HCT116 (cell line): Measurements from ENCODE around the gene NAA15. TPM values are rescaled to one million over a fixed set of nuclear protein-coding genes. Genes with fewer than 3 reads are reported as not detected.

Experiments
- ATAC-seq: fragments of 200-7000 bp; cut with Tn5 transposase; 2 replicates; pipeline ENCODE4 v1.9.1; 2020; ENCODE audit warnings: mild to moderate bottlenecking, moderate library complexity
- BruUV-seq: library from RNA; stranded (reverse); fragments of 400-500 nt; replicated peaks from 2 replicates; lab custom pipeline; 2021; lab: Mats Ljungman, UMichigan
- CTCF ChIA-PET: fragments of 300-600 bp; sonication (Branson Sonifier 250); formaldehyde crosslinking; loops from one replicate; lab custom pipeline; 2021; ENCODE audit warnings: antibody characterized with exemption; lab: Charles Lee
- POLR2A ChIA-PET: fragments of 300-600, 350-600 bp; sonication (Branson Sonifier 250); formaldehyde crosslinking; loops from one replicate; lab custom pipeline; 2021; ENCODE audit warnings: antibody characterized with exemption; lab: Charles Lee
- RAD21 ChIA-PET, 2 experiments: fragments of 300-600 bp; sonication (Branson Sonifier 250); formaldehyde crosslinking; loops; one replicate each; lab custom pipeline; 2023; ENCODE audit warnings: low total read pairs in 2 of 2; ENCODE audit not compliant: uncharacterized antibody in 2 of 2, unreplicated experiment in 2 of 2, low non-redundant PET in 1 of 2; lab: Charles Lee
- DNase-seq: peaks from one replicate; pipeline ENCODE4 v3.0.0-alpha.2; 2010; ENCODE audit warnings: low read depth, low spot score
- H2AFZ ChIP-seq: fragments of 200-600 bp; shearing (Covaris generic), sonication (generic); 2 replicates; pipeline ENCODE4 v1.6.1; 2017; ENCODE audit warnings: low read depth, mixed run types, mixed read lengths, antibody characterized with exemption, low read length; ENCODE audit not compliant: poor library complexity, severe bottlenecking
- H3K27ac ChIP-seq: 2 replicates; pipeline ENCODE4 v1.5.1; 2012; ENCODE audit warnings: low read depth, low read length
- H3K27me3 ChIP-seq: fragments of 200-600 bp; sonication (generic); 2 replicates; pipeline ENCODE4 v1.6.1; 2016; ENCODE audit warnings: mixed run types, low read length, mixed read lengths; ENCODE audit not compliant: insufficient read depth
- H3K36me3 ChIP-seq, 2 experiments: fragments of 200-500 bp in 1 of 2; fragments of 200-600 bp in 1 of 2; sonication (Bioruptor generic) in 1 of 2; sonication (generic) in 1 of 2; 2 replicates each; pipeline versions ENCODE4 v1.5.1 to v1.6.1; 2014 to 2016; ENCODE audit warnings: low read length in 2 of 2, inconsistent platforms in 1 of 2, mixed read lengths in 1 of 2, mixed run types in 1 of 2; ENCODE audit not compliant: insufficient read depth in 2 of 2, control insufficient read depth in 1 of 2
- H3K4me1 ChIP-seq, 2 experiments: fragments of 200-600 bp in 1 of 2; sonication (generic) in 1 of 2; 2 replicates each; pipeline versions ENCODE4 v1.5.1 to v1.6.1; 2012 to 2017; ENCODE audit warnings: low read length in 2 of 2, inconsistent platforms in 1 of 2, mild to moderate bottlenecking in 1 of 2, mixed read lengths in 1 of 2, mixed run types in 1 of 2, moderate library complexity in 1 of 2; ENCODE audit not compliant: insufficient read depth in 2 of 2, control insufficient read depth in 1 of 2
- H3K4me2 ChIP-seq: fragments of 200-600 bp; sonication (generic); 2 replicates; pipeline ENCODE4 v1.6.1; 2017; ENCODE audit warnings: mixed run types, low read length, mixed read lengths
- H3K4me3 ChIP-seq, 2 experiments: fragments of 200-600 bp in 1 of 2; sonication (generic) in 1 of 2; replicated peaks in 1 of 2; 2 replicates each; pipeline ENCODE4 v1.5.1; 2011 to 2016; ENCODE audit warnings: low read length in 2 of 2, control low read depth in 1 of 2, low read depth in 1 of 2, mild to moderate bottlenecking in 1 of 2, mixed read lengths in 1 of 2, mixed run types in 1 of 2
- H3K79me2 ChIP-seq: fragments of 200-600 bp; sonication (generic); 2 replicates; pipeline ENCODE4 v1.6.1; 2017; ENCODE audit warnings: mild to moderate bottlenecking, mixed run types, low read length, moderate library complexity, mixed read lengths; ENCODE audit not compliant: insufficient read depth
- H3K9ac ChIP-seq: fragments of 200-600 bp; sonication (generic); 2 replicates; pipeline ENCODE4 v1.6.1; 2016; ENCODE audit warnings: low read length, mixed read lengths
- H3K9me2 ChIP-seq: fragments of 200-600 bp; sonication (generic), shearing (Covaris generic); 2 replicates; pipeline ENCODE4 v1.6.1; 2017; ENCODE audit warnings: mixed run types, mild to moderate bottlenecking, moderate library complexity; ENCODE audit not compliant: insufficient read depth
- H3K9me3 ChIP-seq, 2 experiments: fragments of 200-500 bp in 1 of 2; fragments of 200-600 bp in 1 of 2; sonication (Bioruptor generic) in 1 of 2; sonication (generic) in 1 of 2; 2 replicates each; pipeline ENCODE4 v1.6.1; 2014 to 2017; ENCODE audit warnings: low read length in 2 of 2, mixed read lengths in 2 of 2, inconsistent platforms in 1 of 2, low read depth in 1 of 2, mild to moderate bottlenecking in 1 of 2, mixed run types in 1 of 2, moderate library complexity in 1 of 2; ENCODE audit not compliant: control insufficient read depth in 1 of 2, insufficient read depth in 1 of 2
- H4K20me1 ChIP-seq: fragments of 200-600 bp; sonication (generic), shearing (Covaris generic); 2 replicates; pipeline ENCODE4 v1.6.1; 2017; ENCODE audit warnings: mixed run types, mild to moderate bottlenecking, moderate library complexity; ENCODE audit not compliant: insufficient read depth
- CBX3 ChIP-seq: IDR thresholded peaks from 2 replicates; pipeline ENCODE4 v1.6.1; 2012; ENCODE audit warnings: low read depth
- CEBPB ChIP-seq: IDR thresholded peaks from 2 replicates; pipeline ENCODE4 v1.6.1; 2012; ENCODE audit warnings: low read depth
- EZH2 ChIP-seq: fragments of 200-600 bp; sonication (generic); IDR thresholded peaks from 2 replicates; pipeline ENCODE4 v1.6.1; 2017; ENCODE audit warnings: antibody characterized with exemption, mixed run types
- EZH2phosphoT487 ChIP-seq: fragments of 200-600 bp; IDR thresholded peaks from 2 replicates; pipeline ENCODE4 v1.6.1; 2018; ENCODE audit warnings: antibody characterized with exemption, borderline replicate concordance
- JUND ChIP-seq: IDR thresholded peaks from 2 replicates; pipeline ENCODE4 v1.6.1; 2012
- TCF7L2 ChIP-seq: IDR thresholded peaks from 2 replicates; pipeline ENCODE4 v1.7.0; 2011; ENCODE audit warnings: borderline replicate concordance, inconsistent platforms; ENCODE audit not compliant: insufficient read depth, insufficient read length; ENCODE audit errors: extremely low read depth
- YY1 ChIP-seq: IDR thresholded peaks from 2 replicates; pipeline ENCODE4 v1.6.1; 2011; ENCODE audit warnings: low read length, low read depth, moderate library complexity, mild to moderate bottlenecking; ENCODE audit not compliant: insufficient replicate concordance; ENCODE audit errors: extremely low read depth
- ZFX ChIP-seq: fragments of 450-650 bp; IDR thresholded peaks from 2 replicates; pipeline ENCODE4 v1.6.1; 2017
- intact Hi-C: fragments of 100-400 bp; cut with micrococcal nuclease; formaldehyde crosslinking; loops from 2 replicates; pipeline ENCODE4 v1.10.0; 2022
- total RNA-seq: library from RNA; stranded (reverse); gene quantifications from one replicate; pipeline ENCODE4 v1.2.1, GENCODE V29; 2021; ENCODE audit not compliant: unreplicated experiment
- TF ChIP-seq, protein P1 (sequence below): IDR thresholded peaks from 2 replicates; pipeline ENCODE4 v1.6.1; 2012; ENCODE audit warnings: low read depth
- TF ChIP-seq, protein P2 (sequence below): IDR thresholded peaks from 2 replicates; pipeline ENCODE4 v1.6.1; 2011; ENCODE audit warnings: mild to moderate bottlenecking, low read length, moderate library complexity; ENCODE audit not compliant: insufficient replicate concordance; ENCODE audit errors: extremely low read depth

Gene NAA15
- total RNA-seq, 1 experiment from 2014 or later: 79.7 TPM

DNA sequence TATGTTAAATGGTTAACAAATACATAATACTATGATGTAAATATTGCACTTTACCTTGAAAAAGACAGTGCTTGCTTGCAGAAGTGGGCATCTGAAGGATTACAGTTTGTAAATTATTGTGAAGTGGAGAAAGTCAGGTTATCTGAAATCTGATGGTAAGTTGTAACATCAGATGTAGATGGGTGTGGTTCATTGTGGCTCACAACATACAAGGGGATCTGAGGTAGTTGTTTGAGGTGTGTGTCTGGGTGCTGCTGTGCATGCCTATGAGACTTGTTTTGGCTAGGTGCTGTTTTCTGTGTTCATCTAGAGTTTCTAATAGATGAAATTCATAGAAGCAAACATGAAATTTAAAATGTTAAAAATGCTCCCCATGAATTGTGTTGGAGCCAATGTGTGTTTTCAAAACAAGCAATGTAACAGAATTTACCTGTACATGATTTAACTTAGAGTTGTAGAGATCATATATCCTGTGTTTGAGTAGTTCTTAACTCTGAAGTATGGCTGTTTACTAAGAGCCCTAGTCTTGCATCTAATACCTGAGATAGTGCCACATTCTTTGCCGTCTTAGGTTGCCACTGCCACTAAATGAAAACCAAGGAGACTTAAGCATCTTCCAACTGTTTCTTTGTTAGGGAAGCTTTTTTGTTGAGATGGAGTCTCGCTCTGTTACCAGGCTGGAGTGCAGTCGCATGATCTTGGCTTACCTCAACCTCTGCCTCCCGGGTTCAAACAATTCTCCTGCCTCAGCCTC lies 12.9 kb downstream of the NAA15 start:
- Histone ChIP-seq H3K9ac (no peak overlapping the region), H4K20me1 (peaks cover 62% of the 10 kb centered on the region; the same call in 1 of the 2 replicates), H3K9me3 (no peaks in the 10 kb centered on the region), H3K79me2 (peaks cover 100% of the 10 kb centered on the region), H3K27ac (no peak overlapping the region), H3K4me3 (no peak overlapping the region), H3K4me2 (no peak overlapping the region)
- no peak for ATAC-seq
- ChIA-PET CTCF (no interaction called here), POLR2A (no interaction called here)
- intact Hi-C loops: no loop called here
- TF ChIP-seq EZH2: no peak
- no peak for TF ChIP-seq JUND
- no peak for TF ChIP-seq EZH2phosphoT487
- TF ChIP-seq CBX3: no peak
- TF ChIP-seq, protein P1, sequence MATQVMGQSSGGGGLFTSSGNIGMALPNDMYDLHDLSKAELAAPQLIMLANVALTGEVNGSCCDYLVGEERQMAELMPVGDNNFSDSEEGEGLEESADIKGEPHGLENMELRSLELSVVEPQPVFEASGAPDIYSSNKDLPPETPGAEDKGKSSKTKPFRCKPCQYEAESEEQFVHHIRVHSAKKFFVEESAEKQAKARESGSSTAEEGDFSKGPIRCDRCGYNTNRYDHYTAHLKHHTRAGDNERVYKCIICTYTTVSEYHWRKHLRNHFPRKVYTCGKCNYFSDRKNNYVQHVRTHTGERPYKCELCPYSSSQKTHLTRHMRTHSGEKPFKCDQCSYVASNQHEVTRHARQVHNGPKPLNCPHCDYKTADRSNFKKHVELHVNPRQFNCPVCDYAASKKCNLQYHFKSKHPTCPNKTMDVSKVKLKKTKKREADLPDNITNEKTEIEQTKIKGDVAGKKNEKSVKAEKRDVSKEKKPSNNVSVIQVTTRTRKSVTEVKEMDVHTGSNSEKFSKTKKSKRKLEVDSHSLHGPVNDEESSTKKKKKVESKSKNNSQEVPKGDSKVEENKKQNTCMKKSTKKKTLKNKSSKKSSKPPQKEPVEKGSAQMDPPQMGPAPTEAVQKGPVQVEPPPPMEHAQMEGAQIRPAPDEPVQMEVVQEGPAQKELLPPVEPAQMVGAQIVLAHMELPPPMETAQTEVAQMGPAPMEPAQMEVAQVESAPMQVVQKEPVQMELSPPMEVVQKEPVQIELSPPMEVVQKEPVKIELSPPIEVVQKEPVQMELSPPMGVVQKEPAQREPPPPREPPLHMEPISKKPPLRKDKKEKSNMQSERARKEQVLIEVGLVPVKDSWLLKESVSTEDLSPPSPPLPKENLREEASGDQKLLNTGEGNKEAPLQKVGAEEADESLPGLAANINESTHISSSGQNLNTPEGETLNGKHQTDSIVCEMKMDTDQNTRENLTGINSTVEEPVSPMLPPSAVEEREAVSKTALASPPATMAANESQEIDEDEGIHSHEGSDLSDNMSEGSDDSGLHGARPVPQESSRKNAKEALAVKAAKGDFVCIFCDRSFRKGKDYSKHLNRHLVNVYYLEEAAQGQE: no peak
- TF ChIP-seq, protein P2, sequence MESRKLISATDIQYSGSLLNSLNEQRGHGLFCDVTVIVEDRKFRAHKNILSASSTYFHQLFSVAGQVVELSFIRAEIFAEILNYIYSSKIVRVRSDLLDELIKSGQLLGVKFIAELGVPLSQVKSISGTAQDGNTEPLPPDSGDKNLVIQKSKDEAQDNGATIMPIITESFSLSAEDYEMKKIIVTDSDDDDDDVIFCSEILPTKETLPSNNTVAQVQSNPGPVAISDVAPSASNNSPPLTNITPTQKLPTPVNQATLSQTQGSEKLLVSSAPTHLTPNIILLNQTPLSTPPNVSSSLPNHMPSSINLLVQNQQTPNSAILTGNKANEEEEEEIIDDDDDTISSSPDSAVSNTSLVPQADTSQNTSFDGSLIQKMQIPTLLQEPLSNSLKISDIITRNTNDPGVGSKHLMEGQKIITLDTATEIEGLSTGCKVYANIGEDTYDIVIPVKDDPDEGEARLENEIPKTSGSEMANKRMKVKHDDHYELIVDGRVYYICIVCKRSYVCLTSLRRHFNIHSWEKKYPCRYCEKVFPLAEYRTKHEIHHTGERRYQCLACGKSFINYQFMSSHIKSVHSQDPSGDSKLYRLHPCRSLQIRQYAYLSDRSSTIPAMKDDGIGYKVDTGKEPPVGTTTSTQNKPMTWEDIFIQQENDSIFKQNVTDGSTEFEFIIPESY: no peak
- no peak for TF ChIP-seq TCF7L2
- TF ChIP-seq CEBPB: no peak
- no peak for TF ChIP-seq YY1
- no peak for TF ChIP-seq ZFX
- TF ChIP-seq, all 23 proteins: peak for 0
- DNase-seq: no peak
- BruUV-seq: no TSS peak
- no peak overlapping the region for H2AFZ ChIP-seq
- H3K4me1 ChIP-seq: no peaks in the 10 kb centered on the region
- H3K36me3 ChIP-seq: no peaks in the 10 kb centered on the region
- no peaks in the 10 kb centered on the region for H3K27me3 ChIP-seq
- RAD21 ChIA-PET: no interaction called here
- no peaks in the 10 kb centered on the region for H3K9me2 ChIP-seq
